H1 (cell line): ENCODE results near the gene MXI1. TPM values are rescaled to one million over a fixed set of nuclear protein-coding genes. Genes with fewer than 3 reads are reported as not detected.

ENCODE experiments used
- CTCF ChIA-PET: fragments of 300-600 bp; sonication (Branson Sonifier 250); formaldehyde crosslinking; loops from one replicate; lab custom pipeline; 2021; ENCODE audit not compliant: partially characterized antibody; lab: Charles Lee
- POLR2A ChIA-PET: fragments of 300-600 bp; sonication (Branson Sonifier 250); formaldehyde crosslinking; loops from one replicate; lab custom pipeline; 2021; ENCODE audit warnings: inconsistent platforms; ENCODE audit not compliant: partially characterized antibody; lab: Charles Lee
- DNase-seq, 2 experiments: peaks; one replicate each; pipeline versions ENCODE4 v3.0.0 to v3.0.0-alpha.2; 2010 to 2022; ENCODE audit warnings: low spot score in 2 of 2, low read depth in 1 of 2, mixed read lengths in 1 of 2
- FAIRE-seq: peaks from 2 replicates; lab custom pipeline; 2011; peaks lifted over from hg19 to GRCh38; lab: Jason Lieb, UNC
- H2AFZ ChIP-seq: 2 replicates; pipeline ENCODE4 v1.8.1; 2012; ENCODE audit warnings: low read length, inconsistent platforms
- H2AK5ac ChIP-seq: 2 replicates; pipeline ENCODE4 v1.6.1; 2013; ENCODE audit warnings: low read depth, low read length
- H2BK120ac ChIP-seq: replicated peaks from 2 replicates; pipeline ENCODE3; 2013; ENCODE audit warnings: low read depth, low read length, inconsistent platforms
- H2BK12ac ChIP-seq: 2 replicates; pipeline ENCODE4 v1.6.1; 2013; ENCODE audit warnings: low read depth, low read length
- H2BK15ac ChIP-seq: 2 replicates; pipeline ENCODE4 v1.6.1; 2013; ENCODE audit warnings: low read length
- H2BK20ac ChIP-seq: 2 replicates; pipeline ENCODE4 v1.6.1; 2013; ENCODE audit warnings: low read length
- H2BK5ac ChIP-seq: 2 replicates; pipeline ENCODE4 v1.6.1; 2013; ENCODE audit warnings: low read depth, low read length
- H3K14ac ChIP-seq: 2 replicates; pipeline ENCODE4 v1.6.1; 2013; ENCODE audit warnings: inconsistent platforms; ENCODE audit not compliant: insufficient read length
- H3K18ac ChIP-seq: 2 replicates; pipeline ENCODE4 v1.6.1; 2013; ENCODE audit warnings: low read length; ENCODE audit errors: extremely low read depth
- H3K23ac ChIP-seq: 2 replicates; pipeline ENCODE4 v1.6.1; 2013; ENCODE audit warnings: inconsistent platforms; ENCODE audit not compliant: insufficient read length
- H3K23me2 ChIP-seq: 2 replicates; pipeline ENCODE4 v1.6.1; 2013; ENCODE audit warnings: low read depth, low read length
- H3K27ac ChIP-seq: 2 replicates; pipeline ENCODE4 v1.6.1; 2011; ENCODE audit warnings: low read depth, low read length, inconsistent platforms
- H3K27me3 ChIP-seq, 4 experiments: replicated peaks in 1 of 4; 1 replicate in 1 of 4; 2 replicates in 3 of 4; pipeline versions ENCODE4 v1.6.1 to v1.8.1; 2011 to 2013; ENCODE audit warnings: low read length in 3 of 4, mild to moderate bottlenecking in 3 of 4, inconsistent platforms in 2 of 4, mixed read lengths in 2 of 4, moderate library complexity in 1 of 4; ENCODE audit not compliant: control insufficient read depth in 3 of 4, insufficient read depth in 3 of 4; ENCODE audit errors: extremely low read depth in 1 of 4
- H3K36me3 ChIP-seq, 4 experiments: 2 replicates each; pipeline versions ENCODE4 v1.6.1 to v1.8.1; 2011 to 2013; ENCODE audit warnings: mild to moderate bottlenecking in 4 of 4, low read length in 3 of 4, moderate library complexity in 2 of 4, control low read depth in 1 of 4, inconsistent platforms in 1 of 4; ENCODE audit not compliant: insufficient read depth in 4 of 4, control insufficient read depth in 2 of 4
- H3K4ac ChIP-seq: replicated peaks from 2 replicates; pipeline ENCODE3; 2013; ENCODE audit warnings: low read length, low read depth, mixed read lengths, inconsistent platforms; ENCODE audit not compliant: insufficient read length
- H3K4me1 ChIP-seq, 4 experiments: replicated peaks in 1 of 4; 1 replicate in 1 of 4; 2 replicates in 3 of 4; pipeline versions ENCODE4 v1.6.1 to v1.8.1; 2011 to 2013; ENCODE audit warnings: low read length in 3 of 4, inconsistent platforms in 2 of 4, mixed read lengths in 1 of 4; ENCODE audit not compliant: insufficient read depth in 4 of 4, control insufficient read depth in 3 of 4
- H3K4me2 ChIP-seq, 2 experiments: 2 replicates each; pipeline versions ENCODE4 v1.6.1 to v1.8.1; 2011 to 2013; ENCODE audit warnings: low read depth in 2 of 2, low read length in 2 of 2, control low read depth in 1 of 2, inconsistent platforms in 1 of 2, mild to moderate bottlenecking in 1 of 2; ENCODE audit not compliant: insufficient read depth in 1 of 2
- H3K4me3 ChIP-seq, 4 experiments: fragments of 200-600, 300-600 bp in 1 of 4; sonication (generic), shearing (Covaris generic), sonication (Bioruptor Twin) in 1 of 4; 2 replicates each; pipeline versions ENCODE4 v1.5.1 to v1.8.1; 2011 to 2016; ENCODE audit warnings: low read length in 4 of 4, low read depth in 3 of 4, control low read depth in 2 of 4, inconsistent platforms in 2 of 4, mild to moderate bottlenecking in 2 of 4, mixed read lengths in 1 of 4, moderate library complexity in 1 of 4; ENCODE audit not compliant: insufficient read depth in 2 of 4; ENCODE audit errors: extremely low read depth in 1 of 4
- H3K56ac ChIP-seq: replicated peaks from 2 replicates; pipeline ENCODE3; 2013; ENCODE audit warnings: low read depth, mild to moderate bottlenecking, mixed read lengths, low read length, inconsistent platforms; ENCODE audit not compliant: insufficient read length
- H3K79me1 ChIP-seq: 2 replicates; pipeline ENCODE4 v1.6.1; 2013; ENCODE audit warnings: low read depth, low read length, control low read depth
- H3K79me2 ChIP-seq, 2 experiments: 2 replicates each; pipeline versions ENCODE4 v1.6.1 to v1.8.1; 2012 to 2013; ENCODE audit warnings: low read length in 2 of 2, mild to moderate bottlenecking in 2 of 2, inconsistent platforms in 1 of 2; ENCODE audit not compliant: insufficient read depth in 2 of 2, control insufficient read depth in 1 of 2
- H3K9ac ChIP-seq, 4 experiments: replicated peaks in 1 of 4; 1 replicate in 1 of 4; 2 replicates in 3 of 4; pipeline versions ENCODE4 v1.6.1 to v1.8.1; 2011 to 2013; ENCODE audit warnings: low read depth in 3 of 4, low read length in 3 of 4, control low read depth in 2 of 4, mild to moderate bottlenecking in 2 of 4, moderate library complexity in 2 of 4, inconsistent platforms in 1 of 4; ENCODE audit errors: extremely low read depth in 1 of 4
- H3K9me3 ChIP-seq, 2 experiments: 2 replicates each; pipeline versions ENCODE4 v1.6.1 to v1.8.1; 2012 to 2013; ENCODE audit warnings: mild to moderate bottlenecking in 2 of 2, moderate library complexity in 2 of 2, control low read depth in 1 of 2, inconsistent platforms in 1 of 2, low read depth in 1 of 2, low read length in 1 of 2, mixed read lengths in 1 of 2; ENCODE audit not compliant: insufficient read depth in 2 of 2
- H4K20me1 ChIP-seq, 2 experiments: replicated peaks in 1 of 2; 2 replicates each; pipeline versions ENCODE3 to v1.8.1; 2011 to 2013; ENCODE audit warnings: inconsistent platforms in 2 of 2, low read length in 2 of 2, mild to moderate bottlenecking in 1 of 2; ENCODE audit not compliant: insufficient read depth in 2 of 2, control insufficient read depth in 1 of 2
- H4K5ac ChIP-seq: 2 replicates; pipeline ENCODE4 v1.6.1; 2013; ENCODE audit warnings: low read length, low read depth, mixed read lengths, inconsistent platforms; ENCODE audit not compliant: insufficient read length
- H4K8ac ChIP-seq: 2 replicates; pipeline ENCODE4 v1.8.0; 2013; ENCODE audit warnings: mild to moderate bottlenecking, moderate library complexity, low read length, inconsistent platforms; ENCODE audit not compliant: insufficient read depth; ENCODE audit errors: extremely low read depth
- H4K91ac ChIP-seq: replicated peaks from 2 replicates; pipeline ENCODE3; 2013; ENCODE audit warnings: low read length, mixed read lengths, inconsistent platforms; ENCODE audit not compliant: insufficient read length
- CTBP2 ChIP-seq: IDR thresholded peaks from 2 replicates; pipeline ENCODE4 v1.7.0; 2011; ENCODE audit warnings: borderline replicate concordance, mild to moderate bottlenecking, moderate library complexity, mixed read lengths, low read length; ENCODE audit not compliant: insufficient read depth, insufficient read length
- E2F6 ChIP-seq: IDR thresholded peaks from 2 replicates; pipeline ENCODE4 v1.6.1; 2012; ENCODE audit warnings: inconsistent platforms
- JUN ChIP-seq: IDR thresholded peaks from 2 replicates; pipeline ENCODE4 v1.6.1; 2011; ENCODE audit warnings: low read depth, mild to moderate bottlenecking, improper control_type of control experiment, low read length
- KDM1A ChIP-seq: fragments of 200-600, 300-600 bp; sonication (generic); IDR thresholded peaks from 2 replicates; pipeline ENCODE4 v1.7.1; 2016; ENCODE audit warnings: mild to moderate bottlenecking, low read length, borderline replicate concordance
- KDM4A ChIP-seq: IDR thresholded peaks from one replicate; pipeline ENCODE4 v1.7.1; 2012; ENCODE audit warnings: low read depth, mild to moderate bottlenecking, moderate library complexity, low read length, inconsistent platforms; ENCODE audit not compliant: severe bottlenecking
- MAFK ChIP-seq: IDR thresholded peaks from 2 replicates; pipeline ENCODE4 v1.6.1; 2012; ENCODE audit warnings: low read depth, mild to moderate bottlenecking, improper control_type of control experiment, low read length
- PHF8 ChIP-seq: fragments of 200-600 bp; sonication (generic); conservative IDR thresholded peaks from 2 replicates; pipeline ENCODE4 v1.7.1; 2012; ENCODE audit warnings: low read depth, mild to moderate bottlenecking, inconsistent platforms, low read length, moderate library complexity
- ZNF274 ChIP-seq: IDR thresholded peaks from 2 replicates; pipeline ENCODE4 v1.7.0; 2012; ENCODE audit warnings: low read length, borderline replicate concordance; ENCODE audit errors: extremely low read depth
- WGBS, 2 experiments: shearing (Covaris generic) in 1 of 2; methylation state at CpG; one replicate each; pipeline versions ENCODE4 v1.1.6 to v1.1.7; 2013 to 2015; ENCODE audit warnings: low lambda C conversion rate in 2 of 2, mixed read lengths in 2 of 2, inconsistent platforms in 1 of 2, low coverage in 1 of 2, missing lambda C conversion rate in 1 of 2; ENCODE audit not compliant: insufficient replicate concordance in 2 of 2, insufficient coverage in 1 of 2, insufficient read length in 1 of 2; ENCODE audit errors: extremely low coverage in 1 of 2, missing lambda C conversion rate in 1 of 2; 5-methylcytosine and 5-hydroxymethylcytosine counted together
- polyA plus RNA-seq, 7 experiments: library from polyadenylated mRNA; depleted of rRNA in 3 of 7; stranded (reverse) in 5 of 7; unstranded in 2 of 7; fragments of >200 nt in 5 of 7; fragments of 200-250 nt in 2 of 7; gene quantifications; 1 replicate in 5 of 7; 2 replicates in 1 of 7; 4 replicates in 1 of 7; pipeline versions ENCODE4 v1.2.1 to v1.2.3, GENCODE V29; 2011 to 2013; ENCODE audit warnings: missing spikeins in 2 of 7, mixed read lengths in 2 of 7
- total RNA-seq: library from RNA; stranded (reverse); fragmentation: NEBNext Ultra II Directional; extraction: Animal tissue kit (Norgen Biotek cat#: 25700); gene quantifications from 2 replicates; pipeline ENCODE4 v1.2.1, GENCODE V29; 2021

Gene MXI1
- total and polyA plus RNA-seq, 2 of the 8 experiments (the other 6 are each of a cell fraction or from before 2014, with no cell fraction given) = 5.7 to 8.8 TPM

- Histone ChIP-seq H2BK20ac (no peak overlapping the region), H2BK12ac (no peak overlapping the region; the same call in 1 of the 2 replicates), H3K27ac (no peak overlapping the region), H3K27me3 (peaks cover 0 to 4% (median 0%) of the 10 kb centered on the region in 4 experiments; a peak in 2 of 7 replicates), H2AFZ (no peak overlapping the region), H3K14ac (no peak overlapping the region), H3K23me2 (no peaks in the 10 kb centered on the region; the same call in 1 of the 2 replicates), H3K4me2 (peak overlapping the region; percentile 68), H3K9ac (no peak overlapping the region), H2AK5ac (no peak overlapping the region), H3K4me1 (peaks cover 0 to 13% (median 6%) of the 10 kb centered on the region in 4 experiments; a peak in 6 of 7 replicates), H3K56ac (no peak overlapping the region), H3K9me3 (no peaks in the 10 kb centered on the region), H4K91ac (no peak overlapping the region), H3K79me1 (no peaks in the 10 kb centered on the region), H4K8ac (no peak overlapping the region), H3K79me2 (no peaks in the 10 kb centered on the region), H3K4me3 (peak overlapping the region in 2 of 4 experiments; percentile 3 to 42; a peak in 3 of 8 replicates), H2BK120ac (no peak overlapping the region), H3K18ac (0 out of 2 replicates have a peak overlapping the region, but pooled peaks have one; percentile 29), H2BK15ac (no peak overlapping the region), H2BK5ac (no peak overlapping the region), H3K23ac (no peak overlapping the region), H3K4ac (no peak overlapping the region), H3K36me3 (no peaks in the 10 kb centered on the region), H4K5ac (no peak overlapping the region), H4K20me1 (peaks cover 0 to 1% of the 10 kb centered on the region in 2 experiments)
- POLR2A ChIA-PET = interaction anchor here (9.6 kb wide), 1 partner anchor 12 kb away, joined by 121 read pairs; the partner anchor contains the start of gene MXI1
- WGBS, 2 experiments = 74% methylated on average over 4 of the region's 4 CpGs; no CpG with 5 or more reads in 1 of the 2 experiments
- DNase-seq = no peak
- CTCF ChIA-PET = interaction anchor here (0.5 to 17.9 kb wide), 19 partner anchors 12 to 337 kb away, joined by 3 to 333 read pairs (median 5); partner anchors contain the start of gene MXI1
- FAIRE-seq = no peak
- no peak for TF ChIP-seq ZNF274
- no peak for TF ChIP-seq KDM1A
- TF ChIP-seq MAFK = no peak
- TF ChIP-seq JUN = no peak
- no peak for TF ChIP-seq E2F6
- no peak for TF ChIP-seq PHF8
- TF ChIP-seq KDM4A = no peak
- no peak for TF ChIP-seq CTBP2
Measured at GRCh38 chr10:110221044-110221720, 13.8 kb downstream of the MXI1 start.
